Right atrium auricular region (tissue), 2 donors: ENCODE results near the gene INSL3. TPM values are rescaled to one million over a fixed set of nuclear protein-coding genes. Genes with fewer than 3 reads are reported as not detected.

ENCODE experiments used
- DNase-seq: peaks from one replicate; pipeline ENCODE4 v3.0.0-alpha.2; 2019; ENCODE audit warnings: low spot score
- H3K27ac ChIP-seq, 2 donors: fragments of 200-600 bp; sonication (generic); 1 replicate in 1 of 2; 2 replicates in 1 of 2; pipeline ENCODE4 v1.5.1; 2016 to 2019
- H3K27me3 ChIP-seq, 2 donors: fragments of 200-600 bp; sonication (generic); one replicate each; pipeline versions ENCODE4 v1.5.1 to v1.6.0; 2017 to 2019
- H3K36me3 ChIP-seq: fragments of 200-600 bp; sonication (generic); one replicate; pipeline ENCODE4 v1.5.1; 2016
- H3K4me1 ChIP-seq, 2 donors: fragments of 200-600 bp; sonication (generic); one replicate each; pipeline versions ENCODE4 v1.5.1 to v1.6.0; 2017 to 2019
- H3K4me3 ChIP-seq, 2 donors: fragments of 200-600 bp; sonication (generic); 1 replicate in 1 of 2; 2 replicates in 1 of 2; pipeline ENCODE4 v1.5.1; 2017 to 2019; ENCODE audit warnings: mild to moderate bottlenecking in 1 of 2, moderate library complexity in 1 of 2
- H3K9me3 ChIP-seq, 2 donors: fragments of 200-600 bp; sonication (generic); one replicate each; pipeline ENCODE4 v1.5.1; 2019
- total RNA-seq, 2 donors: library from RNA; depleted of rRNA; stranded (reverse); fragments of >200 nt; gene quantifications; one replicate each; pipeline ENCODE4 v1.1.0, GENCODE V29; 2016
- TF ChIP-seq, protein P1 (sequence below), 2 donors: fragments of 200-600 bp; sonication (generic); IDR thresholded peaks; one replicate each; pipeline ENCODE4 v1.5.1; 2019; ENCODE audit warnings: antibody characterized with exemption in 2 of 2

Gene INSL3, protein sequence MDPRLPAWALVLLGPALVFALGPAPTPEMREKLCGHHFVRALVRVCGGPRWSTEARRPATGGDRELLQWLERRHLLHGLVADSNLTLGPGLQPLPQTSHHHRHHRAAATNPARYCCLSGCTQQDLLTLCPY
- not detected for total RNA-seq

GRCh38 chr19:17821190-17821589 is at the start of gene INSL3:
TSS of gene INSL3 (minus strand) at chr19:17821519. CDS start at chr19:17821506, 13 bp downstream.
- H3K4me1 ChIP-seq, result no peaks in the 10 kb centered on the region
- no peaks in the 10 kb centered on the region for H3K27me3 ChIP-seq
- no peak within 1 kb of the TSS for H3K27ac ChIP-seq
- no peaks in the 10 kb centered on the region for H3K36me3 ChIP-seq
- DNase-seq, result no peak
- TF ChIP-seq, protein P1, sequence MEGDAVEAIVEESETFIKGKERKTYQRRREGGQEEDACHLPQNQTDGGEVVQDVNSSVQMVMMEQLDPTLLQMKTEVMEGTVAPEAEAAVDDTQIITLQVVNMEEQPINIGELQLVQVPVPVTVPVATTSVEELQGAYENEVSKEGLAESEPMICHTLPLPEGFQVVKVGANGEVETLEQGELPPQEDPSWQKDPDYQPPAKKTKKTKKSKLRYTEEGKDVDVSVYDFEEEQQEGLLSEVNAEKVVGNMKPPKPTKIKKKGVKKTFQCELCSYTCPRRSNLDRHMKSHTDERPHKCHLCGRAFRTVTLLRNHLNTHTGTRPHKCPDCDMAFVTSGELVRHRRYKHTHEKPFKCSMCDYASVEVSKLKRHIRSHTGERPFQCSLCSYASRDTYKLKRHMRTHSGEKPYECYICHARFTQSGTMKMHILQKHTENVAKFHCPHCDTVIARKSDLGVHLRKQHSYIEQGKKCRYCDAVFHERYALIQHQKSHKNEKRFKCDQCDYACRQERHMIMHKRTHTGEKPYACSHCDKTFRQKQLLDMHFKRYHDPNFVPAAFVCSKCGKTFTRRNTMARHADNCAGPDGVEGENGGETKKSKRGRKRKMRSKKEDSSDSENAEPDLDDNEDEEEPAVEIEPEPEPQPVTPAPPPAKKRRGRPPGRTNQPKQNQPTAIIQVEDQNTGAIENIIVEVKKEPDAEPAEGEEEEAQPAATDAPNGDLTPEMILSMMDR (IDR thresholded peaks at IDR 0.05), result no peak
- no peaks in the 10 kb centered on the region for H3K9me3 ChIP-seq
- no peak within 1 kb of the TSS for H3K4me3 ChIP-seq

GRCh38 chr19:17869114-17869608 is 47.8 kb upstream of the INSL3 start:
- TF ChIP-seq, protein P1 (IDR thresholded peaks at IDR 0.05), result no peak
- Histone ChIP-seq H3K4me1 (peaks cover 0 to 24% of the 10 kb centered on the region in 2 donors), H3K9me3 (no peaks in the 10 kb centered on the region), H3K36me3 (peaks cover 20% of the 10 kb centered on the region), H3K4me3 (no peak overlapping the region), H3K27ac (no peak overlapping the region), H3K27me3 (peaks cover 28 to 31% of the 10 kb centered on the region in 2 donors)
- no peak for DNase-seq

GRCh38 chr19:17868669-17869068 is 47.4 kb upstream of the INSL3 start:
- TF ChIP-seq, protein P1 (IDR thresholded peaks at IDR 0.05), result no peak
- H3K27me3 ChIP-seq, result peaks cover 24 to 27% of the 10 kb centered on the region in 2 donors
- no peak for DNase-seq
- peaks cover 0 to 19% of the 10 kb centered on the region in 2 donors for H3K4me1 ChIP-seq
- H3K27ac ChIP-seq, result no peak overlapping the region
- no peak overlapping the region for H3K4me3 ChIP-seq
- H3K36me3 ChIP-seq, result peaks cover 24% of the 10 kb centered on the region
- H3K9me3 ChIP-seq, result no peaks in the 10 kb centered on the region

DNA sequence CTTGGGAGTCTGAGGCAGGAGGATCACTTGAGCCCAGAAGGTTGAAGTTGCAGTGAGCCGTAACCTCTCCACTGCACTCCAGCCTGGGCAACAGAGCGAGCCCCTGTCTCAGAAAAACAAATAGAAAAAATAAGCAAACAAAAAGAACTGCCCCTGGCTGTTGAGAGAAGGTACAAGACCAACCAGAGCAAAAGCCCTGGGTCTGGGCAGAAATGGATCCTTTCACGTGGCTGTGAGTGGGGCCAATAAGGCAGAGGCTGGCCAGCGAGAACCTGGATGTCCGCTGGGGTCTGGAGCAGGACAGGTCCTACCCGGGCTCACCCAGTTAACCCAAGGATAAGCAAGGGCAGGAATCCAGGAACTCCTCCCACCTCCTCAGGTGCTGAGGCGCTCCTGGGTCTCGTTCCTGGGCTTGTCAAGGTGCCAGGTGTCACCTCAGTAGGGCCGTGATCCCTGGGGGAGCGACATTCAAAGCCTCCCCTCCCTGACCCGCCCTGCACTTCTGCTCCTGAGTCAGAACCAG is 45.7 kb upstream of the INSL3 start:
- H3K27ac ChIP-seq, result no peak overlapping the region
- H3K36me3 ChIP-seq, result peaks cover 41% of the 10 kb centered on the region
- DNase-seq, result no peak
- no peaks in the 10 kb centered on the region for H3K9me3 ChIP-seq
- H3K27me3 ChIP-seq, result peaks cover 8 to 12% of the 10 kb centered on the region in 2 donors
- TF ChIP-seq, protein P1 (IDR thresholded peaks at IDR 0.05), result no peak
- H3K4me3 ChIP-seq, result no peak overlapping the region
- H3K4me1 ChIP-seq, result peaks cover 0 to 6% of the 10 kb centered on the region in 2 donors

GRCh38 chr19:17866312-17866963 is 45.1 kb upstream of the INSL3 start:
- H3K27me3 ChIP-seq, result peaks cover 3 to 6% of the 10 kb centered on the region in 2 donors
- H3K27ac ChIP-seq, result no peak overlapping the region
- no peak for DNase-seq
- H3K4me3 ChIP-seq, result no peak overlapping the region
- no peaks in the 10 kb centered on the region for H3K9me3 ChIP-seq
- TF ChIP-seq, protein P1 (IDR thresholded peaks at IDR 0.05), result no peak
- peaks cover 0 to 6% of the 10 kb centered on the region in 2 donors for H3K4me1 ChIP-seq
- H3K36me3 ChIP-seq, result peaks cover 47% of the 10 kb centered on the region
